ENCODE measurements around the gene PI4KA. TPM values are rescaled to one million over a fixed set of nuclear protein-coding genes. Genes with fewer than 3 reads are reported as not detected.

PI4KA gene
- total RNA-seq, 4 donors from 2014 or later: 69.8 to 115 (median 82.3) TPM

DNA sequence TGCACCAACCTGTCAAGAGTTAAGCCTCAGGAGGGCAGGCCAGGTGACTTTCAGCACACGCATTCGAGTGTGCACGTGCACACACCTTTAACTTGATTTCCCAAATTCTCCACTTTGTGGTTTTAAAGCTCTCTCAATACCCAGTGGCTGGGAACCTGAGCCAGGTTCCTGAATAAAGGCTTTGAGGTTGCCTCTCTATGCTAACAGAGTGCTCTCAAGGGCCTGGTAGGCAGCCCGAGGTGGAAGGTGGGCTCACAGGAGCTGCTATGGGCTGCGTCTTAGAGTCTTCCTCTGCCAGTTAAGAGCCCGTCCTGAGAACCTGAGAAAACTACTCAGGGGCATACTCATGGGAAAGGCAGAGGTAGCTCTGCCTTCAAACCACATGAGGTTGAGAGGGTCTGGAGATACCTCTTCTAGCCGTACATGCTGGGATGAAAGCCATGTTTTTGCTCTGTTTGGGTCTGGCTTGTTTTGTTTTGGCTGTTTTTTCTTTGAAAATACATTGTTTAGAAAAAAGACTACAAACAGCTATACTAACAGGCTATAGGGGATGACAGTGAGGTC lies 96.3 kb downstream of the PI4KA start:
- no peaks in the 10 kb centered on the region for H3K9me3 ChIP-seq
- intact Hi-C loops (cut with DNase I): no loop called here
- no peaks in the 10 kb centered on the region for H3K27me3 ChIP-seq
- H3K27ac ChIP-seq (replicated peaks in 1 of 4): no peak overlapping the region
- no peak overlapping the region for H3K4me3 ChIP-seq
- 88% methylated on average over 7 of the region's 7 CpGs for WGBS
- H3K36me3 ChIP-seq: peaks cover 43 to 82% (median 77%) of the 10 kb centered on the region in 4 donors
- no peak for DNase-seq (ENCODE audit: extremely low spot score)
- H3K4me1 ChIP-seq: no peaks in the 10 kb centered on the region
- TF ChIP-seq POLR2AphosphoS5 (IDR thresholded peaks at IDR 0.05) (no peak), POLR2A (IDR thresholded peaks at IDR 0.05; ENCODE audit: low read depth) (no peak), EP300 (IDR thresholded peaks at IDR 0.05) (no peak)
- TF ChIP-seq, protein P1, sequence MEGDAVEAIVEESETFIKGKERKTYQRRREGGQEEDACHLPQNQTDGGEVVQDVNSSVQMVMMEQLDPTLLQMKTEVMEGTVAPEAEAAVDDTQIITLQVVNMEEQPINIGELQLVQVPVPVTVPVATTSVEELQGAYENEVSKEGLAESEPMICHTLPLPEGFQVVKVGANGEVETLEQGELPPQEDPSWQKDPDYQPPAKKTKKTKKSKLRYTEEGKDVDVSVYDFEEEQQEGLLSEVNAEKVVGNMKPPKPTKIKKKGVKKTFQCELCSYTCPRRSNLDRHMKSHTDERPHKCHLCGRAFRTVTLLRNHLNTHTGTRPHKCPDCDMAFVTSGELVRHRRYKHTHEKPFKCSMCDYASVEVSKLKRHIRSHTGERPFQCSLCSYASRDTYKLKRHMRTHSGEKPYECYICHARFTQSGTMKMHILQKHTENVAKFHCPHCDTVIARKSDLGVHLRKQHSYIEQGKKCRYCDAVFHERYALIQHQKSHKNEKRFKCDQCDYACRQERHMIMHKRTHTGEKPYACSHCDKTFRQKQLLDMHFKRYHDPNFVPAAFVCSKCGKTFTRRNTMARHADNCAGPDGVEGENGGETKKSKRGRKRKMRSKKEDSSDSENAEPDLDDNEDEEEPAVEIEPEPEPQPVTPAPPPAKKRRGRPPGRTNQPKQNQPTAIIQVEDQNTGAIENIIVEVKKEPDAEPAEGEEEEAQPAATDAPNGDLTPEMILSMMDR (IDR thresholded peaks at IDR 0.05): no peak

DNA sequence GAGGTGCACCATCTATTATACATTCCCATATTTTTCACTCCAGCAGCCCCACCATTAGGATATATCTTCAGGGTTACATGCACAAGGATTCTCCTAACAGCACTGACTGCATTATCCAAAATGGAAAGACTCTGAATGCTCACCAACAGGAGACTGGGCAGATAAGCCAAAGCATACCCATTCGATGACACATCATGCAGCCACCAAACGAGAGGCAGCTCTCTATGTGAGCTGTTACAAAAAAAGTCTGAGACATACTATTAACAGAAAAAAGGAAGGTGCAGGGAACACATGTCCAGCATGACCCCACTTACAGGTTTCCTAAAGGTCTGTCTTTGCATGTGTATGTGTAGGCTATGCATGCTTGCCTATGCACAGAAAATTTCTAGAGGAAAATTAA lies 97.1 kb downstream of the PI4KA start:
- no peak overlapping the region for H3K4me3 ChIP-seq
- H3K36me3 ChIP-seq: peaks cover 43 to 89% (median 78%) of the 10 kb centered on the region in 4 donors
- no peak overlapping the region for H3K27ac ChIP-seq (replicated peaks in 1 of 4)
- TF ChIP-seq, protein P1 (IDR thresholded peaks at IDR 0.05): no peak
- no peak for TF ChIP-seq POLR2AphosphoS5 (IDR thresholded peaks at IDR 0.05)
- no peak for TF ChIP-seq EP300 (IDR thresholded peaks at IDR 0.05)
- TF ChIP-seq POLR2A (IDR thresholded peaks at IDR 0.05; ENCODE audit: low read depth): no peak
- H3K9me3 ChIP-seq: no peaks in the 10 kb centered on the region
- no peaks in the 10 kb centered on the region for H3K4me1 ChIP-seq
- intact Hi-C loops (cut with DNase I): no loop called here
- 65% methylated on average over 2 of the region's 2 CpGs for WGBS
- DNase-seq (ENCODE audit: extremely low spot score): no peak
- H3K27me3 ChIP-seq: no peaks in the 10 kb centered on the region

DNA sequence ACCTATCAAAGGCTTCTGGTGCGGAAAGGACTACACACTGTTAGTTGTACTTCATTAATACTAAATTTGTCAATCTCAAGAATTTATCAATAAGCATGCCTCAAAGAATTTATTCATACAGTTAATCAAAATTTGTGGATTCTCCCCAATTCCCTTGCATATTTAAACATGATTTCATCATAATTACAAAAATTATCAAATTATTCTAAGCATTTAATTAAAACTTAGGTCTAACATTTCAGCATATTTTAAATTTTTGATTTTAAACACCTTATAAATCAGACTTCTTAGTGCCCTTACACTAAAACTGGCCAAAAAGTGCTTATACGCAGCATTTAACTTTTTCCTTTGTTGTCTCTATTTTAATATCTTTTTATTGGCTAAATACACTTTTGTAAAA lies 98.5 kb downstream of the PI4KA start:
- Histone ChIP-seq H3K36me3 (peaks cover 35 to 90% (median 68%) of the 10 kb centered on the region in 4 donors), H3K27me3 (no peaks in the 10 kb centered on the region), H3K4me1 (no peaks in the 10 kb centered on the region), H3K27ac (replicated peaks in 1 of 4) (no peak overlapping the region), H3K9me3 (no peaks in the 10 kb centered on the region), H3K4me3 (no peak overlapping the region)
- 93% methylated on average over 2 of the region's 2 CpGs for WGBS
- intact Hi-C loops (cut with DNase I): no loop called here
- TF ChIP-seq EP300 (IDR thresholded peaks at IDR 0.05): no peak
- no peak for TF ChIP-seq POLR2AphosphoS5 (IDR thresholded peaks at IDR 0.05)
- no peak for TF ChIP-seq POLR2A (IDR thresholded peaks at IDR 0.05; ENCODE audit: low read depth)
- TF ChIP-seq, protein P1 (IDR thresholded peaks at IDR 0.05): no peak
- DNase-seq (ENCODE audit: extremely low spot score): no peak

DNA sequence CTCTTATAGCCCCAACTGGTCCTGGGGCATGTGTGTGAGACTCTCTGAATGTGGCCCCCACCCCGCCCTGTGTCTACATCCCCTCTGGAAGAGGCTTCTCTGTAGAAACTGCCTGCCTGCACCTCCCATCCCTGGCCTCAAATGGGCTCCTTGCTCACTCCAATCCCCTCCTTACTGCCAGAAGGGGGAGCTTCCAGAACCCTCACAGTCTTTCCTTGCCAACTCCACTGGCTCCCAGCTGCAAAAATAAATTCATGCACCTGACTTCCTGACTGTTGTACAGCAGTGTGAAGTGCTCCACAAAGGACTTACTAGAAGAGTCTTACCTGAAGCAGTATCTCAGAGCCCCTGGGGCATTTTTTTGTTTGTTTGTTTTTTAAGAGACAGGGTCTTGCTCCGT lies 99.9 kb downstream of the PI4KA start:
- intact Hi-C loops (cut with DNase I): no loop called here
- Histone ChIP-seq H3K36me3 (peaks cover 21 to 86% (median 60%) of the 10 kb centered on the region in 4 donors), H3K9me3 (no peaks in the 10 kb centered on the region), H3K27me3 (no peaks in the 10 kb centered on the region), H3K4me3 (no peak overlapping the region), H3K27ac (replicated peaks in 1 of 4) (no peak overlapping the region), H3K4me1 (no peaks in the 10 kb centered on the region)
- 100% methylated on average over 2 of the region's 2 CpGs for WGBS
- TF ChIP-seq POLR2AphosphoS5 (IDR thresholded peaks at IDR 0.05) (no peak), EP300 (IDR thresholded peaks at IDR 0.05) (no peak), POLR2A (IDR thresholded peaks at IDR 0.05; ENCODE audit: low read depth) (no peak)
- TF ChIP-seq, protein P1 (IDR thresholded peaks at IDR 0.05): no peak
- DNase-seq (ENCODE audit: extremely low spot score): no peak

DNA sequence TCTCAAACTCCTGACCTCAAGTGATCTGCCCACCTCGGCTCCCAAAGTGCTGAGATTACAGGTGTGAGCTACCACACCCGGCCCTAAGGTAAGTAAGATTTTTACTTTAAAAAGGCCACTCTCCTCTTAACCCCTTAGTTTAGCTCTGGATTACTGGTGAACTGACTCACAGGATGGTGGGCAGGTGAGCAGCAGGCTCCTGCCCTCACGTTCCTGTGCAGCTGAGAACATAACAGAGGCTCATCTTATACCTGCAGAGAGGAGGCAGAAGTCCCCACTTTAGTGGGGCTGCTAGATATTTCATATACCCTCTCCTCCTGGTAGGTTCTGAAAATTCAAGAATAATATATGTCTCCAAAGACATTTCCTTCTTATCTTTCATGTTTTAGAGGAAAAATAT lies 101.8 kb downstream of the PI4KA start:
- Histone ChIP-seq H3K36me3 (peaks cover 17 to 85% (median 56%) of the 10 kb centered on the region in 4 donors), H3K9me3 (no peaks in the 10 kb centered on the region), H3K27me3 (no peaks in the 10 kb centered on the region), H3K4me1 (peaks cover 0 to under 1% (median 0%) of the 10 kb centered on the region in 4 donors), H3K27ac (replicated peaks in 1 of 4) (no peak overlapping the region), H3K4me3 (no peak overlapping the region)
- TF ChIP-seq, protein P1 (IDR thresholded peaks at IDR 0.05): no peak
- TF ChIP-seq POLR2A (IDR thresholded peaks at IDR 0.05; ENCODE audit: low read depth): no peak
- no peak for TF ChIP-seq POLR2AphosphoS5 (IDR thresholded peaks at IDR 0.05)
- TF ChIP-seq EP300 (IDR thresholded peaks at IDR 0.05): no peak
- no peak for DNase-seq (ENCODE audit: extremely low spot score)
- intact Hi-C loops (cut with DNase I): no loop called here
- WGBS: 88% methylated on average over 3 of the region's 3 CpGs

Data from esophagus muscularis mucosa (tissue), 4 donors.